NT2/D1 (cell line): ENCODE data around the gene TOP3B.

Experiments
- YY1 ChIP-seq: IDR thresholded peaks from 2 replicates; pipeline ENCODE4 v1.6.1; 2011; ENCODE audit not compliant: insufficient read length, insufficient read depth
- ZNF274 ChIP-seq: IDR thresholded peaks from 2 replicates; pipeline ENCODE4 v1.6.1; 2011; ENCODE audit warnings: mild to moderate bottlenecking, low read depth, low read length

DNA sequence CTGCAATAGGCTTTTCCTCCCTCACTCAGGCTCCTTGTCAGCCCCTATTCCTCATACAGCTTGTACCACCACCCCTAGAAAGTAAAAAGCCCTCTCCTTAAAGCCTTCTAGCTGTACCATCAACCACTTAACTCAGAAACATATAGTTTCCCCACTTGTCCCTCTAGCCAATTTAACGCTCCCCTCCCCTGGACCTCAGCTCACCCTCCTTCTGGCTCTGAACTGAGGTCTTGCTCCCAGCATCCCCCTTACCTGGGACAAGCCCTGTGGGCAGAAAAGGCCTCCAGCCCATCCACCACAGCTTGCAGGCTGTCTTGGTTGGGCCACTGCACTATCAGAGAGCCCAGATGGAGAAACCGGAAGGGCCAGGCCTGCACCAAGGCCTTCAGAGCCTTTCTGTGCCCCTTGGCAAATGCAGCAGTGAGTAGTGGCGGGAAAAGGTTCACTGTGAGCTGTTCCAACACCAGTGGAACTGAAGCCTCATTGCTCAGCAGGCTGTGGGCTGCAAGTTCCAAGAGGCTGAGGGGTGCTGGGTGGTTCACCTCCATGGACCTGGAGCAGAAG is 12.4 kb upstream of the TOP3B start:
- TF ChIP-seq YY1 (no peak), ZNF274 (no peak)
